NT2/D1 (cell line): ENCODE results near the gene GATA3.

Experiments used
- DNase-seq: peaks from one replicate; pipeline ENCODE4 v3.0.0-alpha.2; 2011; ENCODE audit warnings: low read depth, low spot score
- H3K27me3 ChIP-seq: 2 replicates; pipeline ENCODE4 v1.6.0; 2011; ENCODE audit warnings: mild to moderate bottlenecking; ENCODE audit not compliant: insufficient read length, insufficient read depth
- H3K36me3 ChIP-seq: 2 replicates; pipeline ENCODE4 v1.6.1; 2011; ENCODE audit warnings: mild to moderate bottlenecking, low read length, mixed read lengths; ENCODE audit not compliant: insufficient read depth, insufficient read length
- H3K4me1 ChIP-seq: 2 replicates; pipeline ENCODE4 v1.5.1; 2011; ENCODE audit not compliant: insufficient read depth, insufficient read length
- H3K4me3 ChIP-seq: 2 replicates; pipeline ENCODE4 v1.5.1; 2011; ENCODE audit warnings: low read depth; ENCODE audit not compliant: insufficient read length
- H3K9ac ChIP-seq: 2 replicates; pipeline ENCODE4 v1.6.0; 2011; ENCODE audit warnings: low read depth; ENCODE audit not compliant: insufficient read length
- H3K9me3 ChIP-seq: 2 replicates; pipeline ENCODE4 v1.5.1; 2011; ENCODE audit warnings: mild to moderate bottlenecking, low read length; ENCODE audit not compliant: insufficient read depth
- SUZ12 ChIP-seq: IDR thresholded peaks from 2 replicates; pipeline ENCODE4 v1.6.1; 2011; ENCODE audit not compliant: insufficient read length, insufficient read depth; ENCODE audit errors: extremely low read depth
- YY1 ChIP-seq: IDR thresholded peaks from 2 replicates; pipeline ENCODE4 v1.6.1; 2011; ENCODE audit not compliant: insufficient read length, insufficient read depth
- ZNF274 ChIP-seq: IDR thresholded peaks from 2 replicates; pipeline ENCODE4 v1.6.1; 2011; ENCODE audit warnings: mild to moderate bottlenecking, low read depth, low read length

Gene GATA3

GRCh38 chr10:8114741-8115617, 60.5 kb downstream of the GATA3 start:
- H3K36me3 ChIP-seq, result no peaks in the 10 kb centered on the region
- TF ChIP-seq YY1 (no peak), SUZ12 (no peak), ZNF274 (no peak)
- peaks cover 3% of the 10 kb centered on the region for H3K4me1 ChIP-seq
- no peak overlapping the region for H3K4me3 ChIP-seq
- DNase-seq, result no peak
- H3K27me3 ChIP-seq, result no peaks in the 10 kb centered on the region
- H3K9me3 ChIP-seq, result no peaks in the 10 kb centered on the region
- H3K9ac ChIP-seq, result no peak overlapping the region

- no peaks in the 10 kb centered on the region for H3K9me3 ChIP-seq
- no peaks in the 10 kb centered on the region for H3K27me3 ChIP-seq
- no peak for DNase-seq
- TF ChIP-seq ZNF274 (no peak), SUZ12 (no peak), YY1 (no peak)
- H3K9ac ChIP-seq, result no peak overlapping the region
- H3K4me3 ChIP-seq, result no peak overlapping the region
- peaks cover 3% of the 10 kb centered on the region for H3K4me1 ChIP-seq
- H3K36me3 ChIP-seq, result no peaks in the 10 kb centered on the region
Measured at GRCh38 chr10:8115618-8115980, 61.1 kb downstream of the GATA3 start.

GRCh38 chr10:8116474-8116873, 62.0 kb downstream of the GATA3 start:
- no peak for TF ChIP-seq YY1
- no peak for TF ChIP-seq ZNF274
- no peak for TF ChIP-seq SUZ12
- Histone ChIP-seq H3K9me3 (no peaks in the 10 kb centered on the region), H3K36me3 (no peaks in the 10 kb centered on the region), H3K27me3 (no peaks in the 10 kb centered on the region), H3K4me1 (peaks cover 4% of the 10 kb centered on the region), H3K9ac (no peak overlapping the region), H3K4me3 (no peak overlapping the region)
- no peak for DNase-seq

GRCh38 chr10:8116926-8117493, 62.5 kb downstream of the GATA3 start:
- H3K9ac ChIP-seq, result no peak overlapping the region
- TF ChIP-seq YY1, result no peak
- no peak for TF ChIP-seq ZNF274
- no peak for TF ChIP-seq SUZ12
- no peaks in the 10 kb centered on the region for H3K36me3 ChIP-seq
- H3K4me1 ChIP-seq, result peaks cover 5% of the 10 kb centered on the region
- no peaks in the 10 kb centered on the region for H3K9me3 ChIP-seq
- H3K27me3 ChIP-seq, result no peaks in the 10 kb centered on the region
- H3K4me3 ChIP-seq, result no peak overlapping the region
- no peak for DNase-seq

- H3K9me3 ChIP-seq, result no peaks in the 10 kb centered on the region
- peaks cover 2% of the 10 kb centered on the region for H3K4me1 ChIP-seq
- no peak for DNase-seq
- no peak for TF ChIP-seq SUZ12
- TF ChIP-seq YY1, result no peak
- TF ChIP-seq ZNF274, result no peak
- H3K9ac ChIP-seq, result no peak overlapping the region
- H3K4me3 ChIP-seq, result no peak overlapping the region
- no peaks in the 10 kb centered on the region for H3K36me3 ChIP-seq
- H3K27me3 ChIP-seq, result no peaks in the 10 kb centered on the region
Measured at GRCh38 chr10:8121201-8121890, 66.9 kb downstream of the GATA3 start.

GRCh38 chr10:8122611-8123369, 68.3 kb downstream of the GATA3 start:
- no peak for DNase-seq
- Histone ChIP-seq H3K36me3 (no peaks in the 10 kb centered on the region), H3K9me3 (no peaks in the 10 kb centered on the region), H3K4me1 (peaks cover 2% of the 10 kb centered on the region), H3K9ac (no peak overlapping the region), H3K27me3 (no peaks in the 10 kb centered on the region), H3K4me3 (no peak overlapping the region)
- TF ChIP-seq SUZ12, result no peak
- no peak for TF ChIP-seq YY1
- no peak for TF ChIP-seq ZNF274

GRCh38 chr10:8124436-8124835, 69.9 kb downstream of the GATA3 start:
- no peaks in the 10 kb centered on the region for H3K9me3 ChIP-seq
- H3K36me3 ChIP-seq, result no peaks in the 10 kb centered on the region
- no peak overlapping the region for H3K4me3 ChIP-seq
- DNase-seq, result no peak
- TF ChIP-seq ZNF274, result no peak
- TF ChIP-seq YY1, result no peak
- no peak for TF ChIP-seq SUZ12
- no peak overlapping the region for H3K9ac ChIP-seq
- no peaks in the 10 kb centered on the region for H3K27me3 ChIP-seq
- H3K4me1 ChIP-seq, result peaks cover 2% of the 10 kb centered on the region
